Stimulated activated CD8-positive, alpha-beta memory T cell treated with anti-CD3 and anti-CD28 coated beads, Interleukin-7, amount 100 ng/mL, for 24 hours (primary cell): ENCODE measurements around the gene SLC6A17.

Experiments used
- DNase-seq: peaks from one replicate; pipeline ENCODE4 v3.0.0-alpha.2; 2020; ENCODE audit warnings: low read depth

SLC6A17 gene

DNA sequence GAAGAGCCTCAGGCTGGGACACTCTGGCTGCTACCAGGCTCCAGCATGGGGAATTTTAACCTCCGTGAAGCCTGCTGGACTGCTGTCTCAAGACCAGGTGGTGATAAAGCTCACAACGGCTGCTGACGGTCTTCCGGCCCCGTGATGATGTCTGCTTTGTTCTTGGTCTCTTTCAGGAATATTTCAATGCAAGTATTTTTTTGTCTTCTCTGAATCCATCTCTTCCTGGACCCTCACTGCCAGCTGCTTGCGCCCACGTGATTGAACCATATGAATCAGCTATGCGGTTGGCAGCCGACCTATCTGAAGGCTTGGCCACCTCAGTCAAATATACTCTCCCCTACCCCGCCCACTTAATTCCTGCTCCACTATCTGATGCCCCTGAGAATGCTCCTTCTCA lies 14.6 kb upstream of the SLC6A17 start:
- no peak for DNase-seq

DNA sequence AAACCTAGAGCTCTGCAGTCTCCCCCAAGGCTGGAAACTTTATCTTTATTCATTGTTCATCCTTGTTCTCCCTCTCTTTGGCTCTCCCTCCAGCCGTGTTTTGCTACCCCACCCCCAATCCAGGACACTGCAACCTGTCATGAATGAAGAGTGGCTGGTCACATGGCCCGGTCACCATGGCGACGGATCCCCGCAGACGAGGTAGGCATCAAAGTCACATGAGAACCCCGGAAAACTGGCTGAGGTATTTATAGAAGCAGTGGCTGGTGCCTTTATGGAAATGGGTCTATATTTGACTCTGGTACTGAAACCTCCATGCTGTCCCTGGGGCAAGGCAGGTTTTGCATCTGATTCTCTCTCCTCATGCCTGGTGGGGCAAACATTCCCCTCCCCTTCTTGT lies 13.4 kb upstream of the SLC6A17 start:
- DNase-seq: no peak

DNA sequence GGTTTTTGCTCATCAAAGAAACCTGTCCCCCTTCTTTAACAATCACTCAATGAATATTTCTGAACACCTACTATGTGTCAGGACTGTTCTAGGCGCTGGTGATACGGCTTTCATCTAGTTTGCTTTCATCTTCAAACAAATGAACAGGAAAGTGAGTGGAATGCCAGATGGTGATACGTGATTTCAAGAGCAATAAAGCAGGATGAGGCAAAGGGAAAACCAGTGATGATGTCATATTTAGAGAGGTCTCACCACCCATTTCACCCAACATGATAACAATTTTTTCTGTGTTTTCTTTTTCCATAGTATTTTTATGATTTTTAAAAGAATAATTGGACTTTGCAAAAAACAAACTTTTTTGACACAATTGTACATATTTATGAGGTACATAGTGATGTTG lies 11.3 kb upstream of the SLC6A17 start:
- DNase-seq: no peak

DNA sequence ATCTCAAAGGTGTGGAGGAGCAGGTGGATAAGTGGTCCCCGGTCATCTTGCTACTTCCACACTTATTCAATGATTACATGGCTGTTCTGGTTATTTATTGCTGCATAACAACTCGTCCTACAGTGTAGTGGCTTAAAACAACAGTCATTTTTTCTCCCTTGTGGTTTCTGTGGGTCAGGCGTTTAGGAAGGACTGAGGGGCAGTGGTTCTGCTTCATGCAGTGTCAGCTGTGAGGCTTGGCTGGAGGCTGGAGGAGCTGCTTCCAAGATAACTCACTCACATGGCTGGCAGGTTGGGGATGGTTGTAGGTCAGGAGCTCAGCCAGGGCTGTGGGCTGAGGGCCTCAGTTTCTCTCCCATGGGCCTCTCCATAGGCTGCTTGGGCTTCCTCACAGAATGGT lies 5.9 kb upstream of the SLC6A17 start:
- DNase-seq: no peak

DNA sequence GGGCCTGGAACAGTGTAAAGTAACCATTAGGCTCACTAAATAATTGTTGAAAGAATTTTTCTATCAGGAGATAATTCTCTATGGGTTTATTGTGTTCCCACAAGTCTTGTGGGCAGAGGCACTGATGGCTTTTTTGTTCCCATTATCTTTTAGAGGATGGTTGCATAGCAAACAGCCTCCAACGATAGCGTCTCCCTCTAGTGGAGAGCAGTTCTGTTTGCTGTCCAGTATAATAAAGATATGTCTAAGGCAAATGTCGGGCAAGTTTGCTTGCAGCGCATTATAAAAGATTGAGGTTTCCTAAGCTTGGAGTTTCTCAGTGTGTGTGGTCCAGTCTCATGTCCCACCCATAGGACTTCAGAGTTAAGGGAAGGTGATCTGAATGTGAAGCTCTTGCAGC lies 1.3 kb upstream of the SLC6A17 start:
- DNase-seq: no peak

DNA sequence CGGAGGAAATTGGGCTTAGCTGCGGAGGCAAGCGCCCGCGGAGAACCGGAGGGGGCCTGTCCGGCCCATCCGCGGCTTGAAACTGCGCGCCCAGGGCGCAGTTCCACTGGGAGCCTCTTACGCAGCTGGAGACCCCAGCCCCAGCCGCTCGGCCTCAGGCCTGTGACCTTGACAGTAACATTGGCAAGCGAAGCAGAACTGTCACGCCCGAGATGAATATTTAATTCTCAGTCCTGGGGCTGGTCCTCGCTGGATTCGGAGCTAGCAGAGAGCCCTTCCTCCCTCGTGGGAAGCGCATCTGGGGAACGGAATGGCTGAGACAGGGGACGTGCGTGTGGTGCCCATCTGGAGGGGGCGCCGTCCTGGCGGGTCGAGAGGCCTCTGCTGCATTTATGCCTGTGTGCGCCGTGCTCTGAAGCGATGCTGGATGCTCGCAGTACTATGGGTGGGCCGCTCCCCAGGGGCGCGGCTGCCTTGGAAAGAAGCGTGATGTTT lies 928 bp downstream of the SLC6A17 start:
- no peak for DNase-seq

DNA sequence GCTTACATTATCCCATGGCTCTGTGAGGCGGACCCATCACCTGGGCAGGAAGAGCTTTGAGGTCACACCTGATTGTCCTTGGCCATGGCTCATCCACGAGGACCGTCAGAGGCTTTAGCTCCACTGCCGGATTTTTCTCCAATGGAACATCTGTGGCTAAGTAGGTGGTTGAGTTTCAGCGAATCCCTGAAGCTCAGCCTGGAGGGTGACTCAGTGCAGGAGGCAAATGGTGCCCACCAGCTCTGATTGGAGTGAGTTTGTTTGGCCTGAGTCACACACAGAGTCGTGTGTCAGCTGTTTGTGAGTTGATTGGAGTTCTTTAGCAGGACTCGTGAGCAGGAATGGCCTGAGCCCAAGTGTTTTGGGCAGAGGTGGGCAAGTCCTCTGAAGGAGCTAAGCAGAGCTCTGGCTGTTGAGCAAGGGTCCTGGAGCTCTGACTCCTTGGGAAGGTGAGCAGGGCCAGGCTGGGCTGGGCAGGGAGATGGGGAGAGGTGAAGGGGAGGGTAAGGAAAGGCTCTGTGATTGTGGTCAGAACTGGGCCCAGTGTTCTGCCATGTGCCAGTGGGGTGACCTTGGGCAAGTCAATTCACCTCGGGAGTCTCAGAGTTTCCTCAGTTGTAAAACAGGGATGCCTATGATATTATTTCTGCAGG lies 2.0 kb downstream of the SLC6A17 start:
- no peak for DNase-seq

DNA sequence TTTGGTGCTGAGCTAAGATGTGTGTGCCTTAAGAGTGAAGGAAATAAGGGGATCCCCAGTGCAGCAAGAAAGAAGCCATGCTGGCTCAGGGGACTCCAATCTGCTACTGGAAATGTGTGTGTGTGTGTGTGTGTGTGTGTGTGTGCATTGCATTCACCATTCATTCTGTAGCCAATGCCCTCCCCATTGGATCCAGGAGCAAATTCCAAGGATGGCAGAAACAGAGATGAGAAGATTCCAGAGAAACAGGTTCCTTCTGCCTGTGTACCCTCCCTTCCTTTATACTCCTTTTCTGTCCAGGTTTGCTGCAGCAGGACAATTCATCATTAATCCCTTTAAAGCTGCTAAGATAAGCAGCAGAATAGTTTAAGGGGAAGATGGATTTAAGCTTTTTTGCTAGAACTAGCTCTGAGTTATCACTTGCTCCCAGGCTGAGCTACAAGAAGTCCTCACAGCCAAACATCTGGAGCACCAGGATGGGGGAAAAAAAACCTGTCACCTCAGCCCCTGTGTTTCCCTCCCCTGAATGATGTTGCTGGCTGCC lies 3.2 kb downstream of the SLC6A17 start:
- no peak for DNase-seq

DNA sequence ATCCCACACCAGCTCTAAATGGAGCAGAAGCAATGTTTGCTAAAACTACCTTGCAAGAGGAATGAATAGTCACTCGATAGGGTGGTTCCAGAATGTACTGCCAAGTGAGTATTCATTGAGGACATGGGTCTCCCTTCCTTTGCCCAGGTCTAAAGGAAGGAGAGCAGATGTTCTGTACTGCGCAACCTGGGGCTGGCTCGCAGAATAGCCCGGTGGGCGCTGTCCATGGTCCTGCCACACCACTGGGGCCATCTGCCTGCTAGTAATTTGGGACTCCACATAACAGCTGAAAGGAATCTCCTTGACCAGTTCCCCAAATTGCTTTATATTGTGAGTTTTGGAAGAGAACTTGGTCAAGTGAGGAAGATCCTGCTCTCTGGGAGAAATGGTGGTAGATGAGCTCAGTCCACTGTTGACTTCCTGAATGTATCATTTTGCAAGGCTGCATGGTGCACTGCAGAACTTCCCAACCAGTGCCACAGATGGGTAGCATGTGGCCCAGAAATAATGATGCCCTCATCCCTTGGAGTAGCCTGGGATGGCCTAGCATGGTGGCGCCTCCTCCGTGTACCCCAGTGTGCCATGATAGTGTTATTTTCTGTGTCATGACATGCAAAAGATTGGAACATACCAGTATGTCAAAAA lies 5.7 kb downstream of the SLC6A17 start:
- DNase-seq: peak; percentile 4

DNA sequence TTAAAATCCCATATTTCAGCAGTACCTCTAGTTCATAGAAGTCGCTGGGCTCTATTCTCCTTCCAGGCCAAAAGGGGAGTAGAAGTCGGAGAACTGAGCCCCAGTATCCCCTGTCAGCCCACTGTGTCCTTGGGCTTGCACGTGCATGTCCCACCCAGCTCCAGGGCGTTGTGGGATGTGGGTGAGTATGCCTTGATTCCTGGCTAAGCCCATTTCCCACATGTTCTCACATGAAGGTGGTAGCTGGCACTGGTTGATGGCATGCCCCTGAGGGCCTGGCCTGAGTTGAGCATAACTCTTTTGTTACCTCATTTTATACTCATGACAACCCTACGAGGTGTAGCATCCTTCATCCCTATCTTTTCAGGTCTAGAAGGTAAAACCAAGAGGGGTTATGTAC lies 8.0 kb downstream of the SLC6A17 start:
- DNase-seq: no peak

DNA sequence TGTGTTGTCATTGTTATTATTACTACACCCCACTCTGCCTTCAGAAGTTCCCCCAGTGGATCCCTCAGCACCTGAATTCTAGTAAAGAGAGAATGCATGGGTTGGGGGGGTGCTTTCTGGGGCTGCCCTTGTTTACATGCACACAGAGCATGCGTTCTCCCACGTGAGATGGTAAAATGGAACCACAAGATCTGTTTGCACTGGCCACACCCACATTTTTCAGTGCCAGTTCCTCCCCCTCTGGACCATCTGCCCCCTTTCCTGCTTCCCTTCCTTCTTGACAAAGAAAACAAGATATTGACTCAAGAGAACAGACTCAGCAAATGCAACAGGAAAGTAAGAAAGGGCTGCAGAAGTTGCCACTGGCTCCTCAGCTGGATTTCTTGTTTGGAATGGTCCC lies 8.9 kb downstream of the SLC6A17 start:
- no peak for DNase-seq

DNA sequence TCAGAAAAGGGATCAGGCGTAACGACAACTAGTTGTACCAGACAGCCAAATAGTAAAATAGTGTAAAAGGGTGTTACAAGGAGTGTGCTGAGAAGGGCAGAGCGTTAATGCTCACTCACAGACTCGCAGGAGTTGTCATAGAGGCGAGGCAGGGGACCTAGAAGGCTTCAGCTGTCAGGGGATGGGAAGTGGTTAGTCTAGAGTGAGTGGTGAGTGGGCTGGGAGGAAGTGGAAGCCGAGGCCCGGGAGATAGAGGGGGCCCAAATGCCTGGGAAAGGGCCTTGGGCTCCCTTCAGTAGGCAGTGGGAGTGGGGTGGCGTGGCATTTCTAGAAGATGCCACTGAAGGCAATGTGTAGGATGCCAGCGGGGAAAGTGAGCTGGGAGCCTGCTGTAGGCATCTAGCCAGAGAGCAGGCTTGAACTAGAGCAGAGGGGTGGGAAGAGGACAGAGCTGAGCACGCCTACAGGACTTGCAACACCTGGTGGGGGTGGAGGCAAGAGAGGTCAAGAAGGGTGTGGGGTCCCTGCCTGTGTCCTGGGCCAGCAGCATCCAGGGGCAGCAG lies 10.3 kb downstream of the SLC6A17 start:
- no peak for DNase-seq

DNA sequence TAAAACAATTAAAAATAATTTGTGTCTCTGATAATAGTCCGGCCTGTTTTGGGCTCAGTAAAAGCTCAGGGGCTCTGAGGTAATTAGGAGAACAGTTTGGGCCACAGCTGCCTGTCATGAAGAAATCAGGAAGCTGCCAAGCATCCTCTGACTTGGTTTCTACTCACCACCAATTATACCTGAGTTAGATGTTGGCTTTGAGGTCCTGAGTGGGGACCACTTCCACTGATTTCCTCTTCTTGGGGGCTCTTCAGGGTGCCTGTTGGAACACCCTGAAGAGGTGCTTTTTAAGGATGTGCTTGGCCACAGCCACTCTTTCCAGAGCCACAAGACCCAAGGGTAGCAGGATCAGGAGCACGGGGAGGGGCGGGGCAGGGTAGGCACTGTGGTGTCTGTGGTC lies 10.9 kb downstream of the SLC6A17 start:
- DNase-seq: no peak

DNA sequence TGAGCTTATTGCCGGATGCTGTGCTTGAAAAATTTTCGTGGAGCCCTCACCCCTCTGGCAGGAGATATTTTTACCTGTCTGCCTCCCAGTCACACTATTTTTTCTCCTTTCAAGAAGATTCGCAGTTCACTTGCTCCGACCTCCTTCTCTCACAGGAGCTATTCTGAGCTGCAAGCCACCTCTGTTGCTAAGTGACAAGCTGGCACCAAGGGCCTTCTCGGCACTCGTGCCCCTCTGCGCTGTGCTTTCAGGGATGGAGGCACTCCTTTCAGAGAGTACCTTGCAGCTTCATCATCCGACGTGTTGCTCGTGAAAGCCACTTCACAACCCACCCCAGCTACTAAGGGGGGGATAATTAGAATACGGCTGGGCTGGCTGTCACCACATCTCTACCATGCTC lies 11.6 kb downstream of the SLC6A17 start:
- no peak for DNase-seq

DNA sequence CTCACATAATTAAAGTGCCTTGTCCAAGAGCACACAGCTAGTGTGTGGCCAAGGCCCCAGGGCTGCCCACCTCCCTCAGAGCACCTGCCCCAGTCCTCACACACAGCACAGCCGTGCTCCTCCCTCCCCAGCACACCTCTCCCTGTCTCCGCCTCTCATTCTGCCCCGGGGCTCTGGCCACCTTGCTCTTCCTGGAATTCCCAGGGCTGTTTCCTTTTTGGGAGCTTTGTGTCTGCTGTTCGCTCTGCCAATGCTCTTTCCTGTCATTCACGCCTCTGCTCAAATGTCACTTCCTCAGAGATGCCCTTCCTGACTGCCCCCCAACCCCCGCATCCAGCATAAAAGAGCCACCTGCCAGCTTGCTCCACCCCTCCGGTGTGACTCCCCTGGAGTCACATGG lies 13.3 kb downstream of the SLC6A17 start:
- no peak for DNase-seq

DNA sequence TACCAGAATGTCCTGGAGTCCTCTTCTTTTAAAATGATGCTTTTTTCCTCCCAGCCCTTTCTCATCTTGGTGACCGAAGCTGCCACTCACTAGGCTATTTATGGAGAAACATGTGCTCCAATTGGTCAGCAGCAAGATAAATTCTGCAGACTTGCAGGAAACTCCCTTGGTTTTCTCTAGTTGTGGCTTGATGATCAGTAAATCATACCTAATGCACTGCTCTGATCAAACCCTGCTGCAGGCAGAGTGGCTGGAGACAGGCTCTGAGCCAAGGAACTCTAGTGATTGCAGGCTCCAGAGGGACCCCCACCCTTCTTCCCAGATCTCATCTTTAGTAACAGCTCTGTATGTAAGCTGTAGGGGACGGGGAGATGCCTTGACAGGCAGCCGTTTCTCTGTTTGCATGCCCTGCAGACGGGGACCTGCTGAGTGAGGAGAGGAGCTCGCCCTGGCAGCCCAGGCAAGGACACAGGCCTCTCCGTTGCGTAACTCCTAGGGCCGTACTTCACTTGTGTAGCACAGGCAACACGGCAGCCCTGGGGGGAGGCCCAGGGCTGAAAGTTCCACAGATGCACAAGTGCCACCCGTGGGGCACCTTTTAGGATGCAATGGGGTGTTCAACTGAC lies 14.5 kb downstream of the SLC6A17 start:
- no peak for DNase-seq

DNA sequence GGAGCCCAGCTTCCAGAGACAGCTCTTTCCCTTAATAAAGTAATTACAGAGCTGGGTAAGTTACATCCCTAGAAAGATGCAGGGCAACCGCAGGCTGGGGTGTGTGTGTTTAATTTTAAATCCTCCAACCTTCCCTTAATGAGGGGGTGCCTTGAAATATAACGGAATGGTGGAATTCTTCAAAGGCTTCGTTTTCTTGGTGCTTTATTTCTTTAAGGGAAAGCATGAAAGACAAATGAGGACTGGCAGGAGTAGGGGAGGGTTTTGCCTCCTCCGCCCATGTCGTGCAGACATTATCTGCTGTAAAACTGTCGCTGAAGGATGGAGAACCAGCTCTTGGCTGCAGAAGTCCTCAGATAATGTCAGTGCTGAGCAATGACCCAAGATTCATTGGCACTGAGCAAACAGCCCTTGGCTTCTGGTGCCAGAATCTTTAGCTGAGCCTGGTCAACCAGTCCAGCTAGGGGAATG lies 15.5 kb downstream of the SLC6A17 start:
- DNase-seq: no peak

DNA sequence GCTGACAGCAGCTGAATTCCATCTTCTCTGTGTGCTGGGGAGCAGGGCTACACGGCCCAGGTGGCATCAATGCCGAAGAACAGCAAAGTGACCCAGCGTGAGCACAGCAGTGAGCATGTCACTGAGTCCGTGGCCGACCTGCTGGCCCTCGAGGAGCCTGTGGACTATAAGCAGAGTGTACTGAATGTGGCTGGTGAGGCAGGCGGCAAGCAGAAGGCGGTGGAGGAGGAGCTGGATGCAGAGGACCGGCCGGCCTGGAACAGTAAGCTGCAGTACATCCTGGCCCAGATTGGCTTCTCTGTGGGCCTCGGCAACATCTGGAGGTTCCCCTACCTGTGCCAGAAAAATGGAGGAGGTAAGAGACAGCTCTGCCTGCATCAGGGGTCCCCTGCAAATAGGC lies 16.6 kb downstream of the SLC6A17 start:
- no peak for DNase-seq

DNA sequence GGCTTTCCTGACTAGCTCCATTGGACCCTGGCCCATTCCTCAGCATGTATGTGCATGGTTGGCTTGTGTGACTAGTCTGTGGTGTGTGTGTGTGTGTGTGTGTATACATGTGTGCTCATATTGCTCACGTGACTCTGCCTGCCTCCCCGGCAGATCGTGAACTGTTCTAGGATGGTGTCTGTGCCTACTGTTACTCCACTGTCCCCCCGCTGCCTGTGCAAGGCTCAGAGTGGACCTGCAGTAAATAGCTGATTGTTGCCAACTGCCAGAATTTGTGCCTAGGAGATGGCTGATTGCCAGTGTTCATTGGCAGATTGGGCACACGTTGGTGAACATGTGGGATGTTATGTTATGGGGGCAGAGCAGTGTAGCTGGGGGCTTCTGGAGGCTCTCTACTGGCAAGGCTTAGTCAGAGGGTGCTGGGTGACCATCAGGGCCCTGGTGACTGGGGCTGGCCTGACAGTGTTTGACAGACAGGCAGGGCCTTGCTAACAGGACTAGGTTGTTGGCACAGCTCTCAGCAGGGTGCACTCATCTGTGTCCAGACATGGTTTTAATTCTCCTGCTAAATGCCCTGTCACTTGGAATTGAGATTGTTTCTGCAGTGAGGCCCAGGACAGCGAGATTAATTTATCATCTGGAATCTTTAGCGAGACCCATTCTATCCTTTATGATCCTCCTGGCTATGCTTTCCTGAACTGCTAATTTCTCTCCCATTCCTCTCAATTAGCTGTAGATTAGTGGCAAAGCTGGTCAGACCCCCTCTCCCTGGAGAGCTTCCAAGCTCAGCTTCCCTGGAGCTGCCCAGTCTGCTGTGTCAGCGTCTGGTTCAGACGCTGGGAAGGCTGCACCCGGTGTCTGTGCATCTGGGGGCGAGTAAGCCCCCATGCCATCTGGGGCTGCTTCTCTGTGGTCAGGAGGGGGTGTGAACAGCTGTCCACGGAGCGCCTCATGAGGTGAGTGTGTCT lies 20.8 kb downstream of the SLC6A17 start:
- DNase-seq: no peak

DNA sequence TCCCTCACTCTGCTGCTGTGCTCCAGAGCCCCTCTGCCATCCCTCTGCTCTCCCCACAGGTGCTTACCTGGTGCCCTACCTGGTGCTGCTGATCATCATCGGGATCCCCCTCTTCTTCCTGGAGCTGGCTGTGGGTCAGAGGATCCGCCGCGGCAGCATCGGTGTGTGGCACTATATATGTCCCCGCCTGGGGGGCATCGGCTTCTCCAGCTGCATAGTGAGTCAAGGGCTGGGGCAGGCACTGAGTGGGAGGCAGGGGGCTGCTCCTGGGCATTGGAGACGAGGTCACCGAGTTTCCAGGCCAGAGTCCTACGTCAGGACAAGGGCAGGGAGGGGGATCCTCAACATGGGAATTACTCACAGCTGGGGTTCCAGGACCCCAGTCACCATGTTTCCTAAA lies 21.7 kb downstream of the SLC6A17 start:
- no peak for DNase-seq

DNA sequence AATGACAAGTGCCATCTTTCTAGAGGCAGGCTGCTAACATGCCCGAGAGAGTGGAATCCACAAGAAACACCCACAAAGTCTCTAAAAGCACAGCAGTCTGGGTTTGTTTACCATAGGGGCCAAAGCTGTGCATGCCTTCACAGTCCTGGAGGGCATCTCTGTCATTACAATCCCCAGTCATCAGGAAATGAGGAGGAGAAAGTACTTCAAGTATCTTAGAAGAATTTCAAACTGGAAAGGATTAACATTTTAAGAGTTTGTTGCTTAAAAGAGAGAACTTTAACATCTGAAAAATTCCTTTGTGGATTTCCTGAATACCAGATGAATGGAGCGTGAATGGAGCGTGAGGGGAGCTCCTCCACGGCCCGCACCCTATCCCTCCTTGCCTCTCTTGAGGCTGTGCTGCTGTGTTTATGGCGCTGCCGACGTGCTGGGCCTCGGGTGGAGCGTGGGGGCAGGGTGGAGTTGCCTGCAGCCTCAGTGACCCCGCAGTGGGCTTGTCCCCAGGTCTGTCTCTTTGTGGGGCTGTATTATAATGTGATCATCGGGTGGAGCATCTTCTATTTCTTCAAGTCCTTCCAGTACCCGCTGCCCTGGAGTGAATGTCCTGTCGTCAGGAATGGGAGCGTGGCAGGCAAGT lies 23.3 kb downstream of the SLC6A17 start:
- DNase-seq: no peak
